Liver (tissue), 9 donors: ENCODE data around the gene SERINC3. TPM values are rescaled to one million over a fixed set of nuclear protein-coding genes. Genes with fewer than 3 reads are reported as not detected.

Experiments used
- DNase-seq: peaks from one replicate; pipeline ENCODE4 v3.0.0-alpha.2; 2017; ENCODE audit warnings: low spot score
- H3K27ac ChIP-seq, 2 donors: one replicate each; pipeline ENCODE4 v1.7.0; 2013; ENCODE audit warnings: inconsistent platforms in 2 of 2, low read length in 2 of 2, control low read depth in 1 of 2, low read depth in 1 of 2, mild to moderate bottlenecking in 1 of 2
- H3K27me3 ChIP-seq, 4 donors: one replicate each; pipeline versions ENCODE4 v1.6.1 to v1.7.0; 2013; ENCODE audit warnings: low read length in 3 of 4, inconsistent platforms in 1 of 4, mild to moderate bottlenecking in 1 of 4, moderate library complexity in 1 of 4; ENCODE audit not compliant: control insufficient read depth in 4 of 4, insufficient read depth in 4 of 4
- H3K36me3 ChIP-seq, 4 donors: one replicate each; pipeline versions ENCODE4 v1.6.1 to v1.7.0; 2013; ENCODE audit warnings: low read length in 3 of 4, mild to moderate bottlenecking in 3 of 4, low read depth in 1 of 4, moderate library complexity in 1 of 4; ENCODE audit not compliant: control insufficient read depth in 4 of 4, insufficient read depth in 3 of 4
- H3K4me1 ChIP-seq, 4 donors: one replicate each; pipeline versions ENCODE4 v1.6.1 to v1.7.0; 2013; ENCODE audit warnings: low read length in 3 of 4, mild to moderate bottlenecking in 3 of 4, moderate library complexity in 1 of 4; ENCODE audit not compliant: control insufficient read depth in 4 of 4, insufficient read depth in 4 of 4
- H3K4me3 ChIP-seq, 3 donors: one replicate each; pipeline versions ENCODE4 v1.6.1 to v1.7.0; 2013; ENCODE audit warnings: low read length in 3 of 3, control low read depth in 1 of 3, low read depth in 1 of 3, mild to moderate bottlenecking in 1 of 3
- H3K9ac ChIP-seq, 2 donors: one replicate each; pipeline ENCODE4 v1.7.0; 2013; ENCODE audit warnings: low read length in 2 of 2, mild to moderate bottlenecking in 2 of 2, moderate library complexity in 2 of 2, control low read depth in 1 of 2, low read depth in 1 of 2
- H3K9me3 ChIP-seq, 4 donors: one replicate each; pipeline versions ENCODE4 v1.6.1 to v1.7.0; 2013; ENCODE audit warnings: low read length in 3 of 4; ENCODE audit not compliant: control insufficient read depth in 4 of 4
- EGR1 ChIP-seq, 2 donors: IDR thresholded peaks; 2 replicates each; pipeline ENCODE4 v1.6.1; 2016 to 2018; ENCODE audit warnings: antibody characterized with exemption in 2 of 2, low read depth in 2 of 2
- FOXA1 ChIP-seq: IDR thresholded peaks from 2 replicates; pipeline ENCODE4 v1.6.1; 2016; ENCODE audit warnings: antibody characterized with exemption
- GABPA ChIP-seq, 2 donors: IDR thresholded peaks in 1 of 2; conservative IDR thresholded peaks in 1 of 2; 2 replicates each; pipeline ENCODE4 v1.6.1; 2016; ENCODE audit warnings: antibody characterized with exemption in 2 of 2, mild to moderate bottlenecking in 1 of 2, moderate library complexity in 1 of 2
- HNF4A ChIP-seq, 2 donors: conservative IDR thresholded peaks; 2 replicates each; pipeline ENCODE4 v1.6.1; 2016; ENCODE audit warnings: antibody characterized with exemption in 2 of 2, mild to moderate bottlenecking in 2 of 2
- HNF4G ChIP-seq: IDR thresholded peaks from 2 replicates; pipeline ENCODE4 v1.6.1; 2016; ENCODE audit warnings: antibody characterized with exemption
- JUND ChIP-seq, 2 donors: IDR thresholded peaks; 2 replicates each; pipeline ENCODE4 v1.6.1; 2016; ENCODE audit warnings: antibody characterized with exemption in 2 of 2
- RAD21 ChIP-seq, 2 donors: IDR thresholded peaks; 2 replicates each; pipeline ENCODE4 v1.6.1; 2016; ENCODE audit warnings: antibody characterized with exemption in 2 of 2, mild to moderate bottlenecking in 2 of 2
- RXRA ChIP-seq, 2 donors: IDR thresholded peaks; 2 replicates each; pipeline ENCODE4 v1.6.1; 2017 to 2018; ENCODE audit warnings: antibody characterized with exemption in 2 of 2, mild to moderate bottlenecking in 1 of 2
- SP1 ChIP-seq: IDR thresholded peaks from 2 replicates; pipeline ENCODE4 v1.6.1; 2018; ENCODE audit warnings: antibody characterized with exemption, mild to moderate bottlenecking
- YY1 ChIP-seq: IDR thresholded peaks from 2 replicates; pipeline ENCODE4 v1.6.1; 2016; ENCODE audit warnings: antibody characterized with exemption, mild to moderate bottlenecking
- ZBTB33 ChIP-seq: IDR thresholded peaks from 2 replicates; pipeline ENCODE4 v1.6.1; 2016; ENCODE audit warnings: antibody characterized with exemption
- WGBS: extraction: QIAGEN DNeasy Blood & Tissue Kit; methylation state at CpG from one replicate; pipeline ENCODE4 v1.1.7; 2013; 5-methylcytosine and 5-hydroxymethylcytosine counted together
- polyA plus RNA-seq, 2 donors: library from polyadenylated mRNA; stranded (reverse) in 1 of 2; unstranded in 1 of 2; fragments of 200-250 nt in 1 of 2; fragments of >200 nt in 1 of 2; fragmentation: Nextera tagmentation in 1 of 2; extraction: Ambion mirVana in 1 of 2; gene quantifications; one replicate each; pipeline versions ENCODE4 v1.2.1 to v1.2.3, GENCODE V29; 2013 to 2015
- total RNA-seq, 2 donors: library from RNA; depleted of rRNA; stranded (reverse); fragments of >200 nt; gene quantifications; one replicate each; pipeline ENCODE4 v1.2.3, GENCODE V29; 2014
- TF ChIP-seq, protein P1 (sequence below): IDR thresholded peaks from 2 replicates; pipeline ENCODE4 v1.6.1; 2016; ENCODE audit warnings: antibody characterized with exemption, mild to moderate bottlenecking
- TF ChIP-seq, protein P2 (sequence below): IDR thresholded peaks from 2 replicates; pipeline ENCODE4 v1.6.1; 2016; ENCODE audit warnings: antibody characterized with exemption
- TF ChIP-seq, protein P3 (sequence below): fragments of 150-350 bp; IDR thresholded peaks from 2 replicates; pipeline ENCODE4 v1.5.1; 2017; ENCODE audit warnings: improper control_type of control experiment, low read depth, low read length; ENCODE audit not compliant: missing input control
- donor health status: healthy.
- donor health status: healthy.
- donor health status: healthy.
- donor health status: healthy.
- donor health status: healthy.

Gene SERINC3
- total and polyA plus RNA-seq, 4 donors = 51.1 to 70.0 (median 58.5) TPM

DNA sequence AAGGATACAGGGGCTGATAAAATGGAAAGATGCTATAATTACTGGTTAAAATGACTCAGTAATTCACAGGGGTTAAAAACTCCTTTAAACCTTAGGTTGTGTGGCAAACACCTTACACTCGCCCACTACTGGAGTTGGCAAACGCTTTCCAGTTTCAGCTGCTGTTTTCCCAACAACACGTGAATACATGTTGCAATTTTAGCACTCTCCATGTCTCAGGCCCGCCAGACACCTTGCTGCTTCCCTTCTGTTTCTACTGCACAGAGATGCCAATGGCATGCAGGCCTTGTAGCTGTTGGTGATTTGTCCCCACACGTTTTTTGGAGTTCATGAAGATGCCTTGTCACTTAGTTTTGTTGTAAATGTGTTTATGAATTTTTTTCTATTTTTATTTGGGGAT, 51.5 kb downstream of the SERINC3 start:
- Histone ChIP-seq H3K27ac (peak overlapping the region; percentile 92 to 94), H3K36me3 (no peaks in the 10 kb centered on the region), H3K27me3 (no peaks in the 10 kb centered on the region), H3K9ac (peak overlapping the region in 1 of 2 donors; percentile 33), H3K4me1 (peaks cover 18 to 69% (median 56%) of the 10 kb centered on the region in 4 donors), H3K4me3 (no peak overlapping the region), H3K9me3 (no peaks in the 10 kb centered on the region)
- DNase-seq = no peak
- TF ChIP-seq RXRA (IDR thresholded peaks at IDR 0.05) (peak; percentile 76 to 88), ZBTB33 (peak; percentile 71), HNF4A (conservative IDR thresholded peaks at IDR 0.05) (peak; percentile 41 to 76), RAD21 (IDR thresholded peaks at IDR 0.05) (peak; percentile 41 to 61), GABPA (IDR thresholded peaks at IDR 0.05 in 1 of 2, conservative IDR thresholded peaks at IDR 0.05 in 1 of 2) (no peak), FOXA1 (no peak), HNF4G (peak; percentile 16), YY1 (no peak), EGR1 (IDR thresholded peaks at IDR 0.05; ENCODE audit: low read depth in 2 of 2) (peak in 1 of 2 donors; percentile 40), JUND (IDR thresholded peaks at IDR 0.05) (peak in 1 of 2 donors; percentile 44), SP1 (peak; percentile 59)
- TF ChIP-seq, protein P1, sequence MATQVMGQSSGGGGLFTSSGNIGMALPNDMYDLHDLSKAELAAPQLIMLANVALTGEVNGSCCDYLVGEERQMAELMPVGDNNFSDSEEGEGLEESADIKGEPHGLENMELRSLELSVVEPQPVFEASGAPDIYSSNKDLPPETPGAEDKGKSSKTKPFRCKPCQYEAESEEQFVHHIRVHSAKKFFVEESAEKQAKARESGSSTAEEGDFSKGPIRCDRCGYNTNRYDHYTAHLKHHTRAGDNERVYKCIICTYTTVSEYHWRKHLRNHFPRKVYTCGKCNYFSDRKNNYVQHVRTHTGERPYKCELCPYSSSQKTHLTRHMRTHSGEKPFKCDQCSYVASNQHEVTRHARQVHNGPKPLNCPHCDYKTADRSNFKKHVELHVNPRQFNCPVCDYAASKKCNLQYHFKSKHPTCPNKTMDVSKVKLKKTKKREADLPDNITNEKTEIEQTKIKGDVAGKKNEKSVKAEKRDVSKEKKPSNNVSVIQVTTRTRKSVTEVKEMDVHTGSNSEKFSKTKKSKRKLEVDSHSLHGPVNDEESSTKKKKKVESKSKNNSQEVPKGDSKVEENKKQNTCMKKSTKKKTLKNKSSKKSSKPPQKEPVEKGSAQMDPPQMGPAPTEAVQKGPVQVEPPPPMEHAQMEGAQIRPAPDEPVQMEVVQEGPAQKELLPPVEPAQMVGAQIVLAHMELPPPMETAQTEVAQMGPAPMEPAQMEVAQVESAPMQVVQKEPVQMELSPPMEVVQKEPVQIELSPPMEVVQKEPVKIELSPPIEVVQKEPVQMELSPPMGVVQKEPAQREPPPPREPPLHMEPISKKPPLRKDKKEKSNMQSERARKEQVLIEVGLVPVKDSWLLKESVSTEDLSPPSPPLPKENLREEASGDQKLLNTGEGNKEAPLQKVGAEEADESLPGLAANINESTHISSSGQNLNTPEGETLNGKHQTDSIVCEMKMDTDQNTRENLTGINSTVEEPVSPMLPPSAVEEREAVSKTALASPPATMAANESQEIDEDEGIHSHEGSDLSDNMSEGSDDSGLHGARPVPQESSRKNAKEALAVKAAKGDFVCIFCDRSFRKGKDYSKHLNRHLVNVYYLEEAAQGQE = peak; percentile 18
- TF ChIP-seq, protein P2, sequence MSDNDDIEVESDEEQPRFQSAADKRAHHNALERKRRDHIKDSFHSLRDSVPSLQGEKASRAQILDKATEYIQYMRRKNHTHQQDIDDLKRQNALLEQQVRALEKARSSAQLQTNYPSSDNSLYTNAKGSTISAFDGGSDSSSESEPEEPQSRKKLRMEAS = peak; percentile 74
- TF ChIP-seq, protein P3, sequence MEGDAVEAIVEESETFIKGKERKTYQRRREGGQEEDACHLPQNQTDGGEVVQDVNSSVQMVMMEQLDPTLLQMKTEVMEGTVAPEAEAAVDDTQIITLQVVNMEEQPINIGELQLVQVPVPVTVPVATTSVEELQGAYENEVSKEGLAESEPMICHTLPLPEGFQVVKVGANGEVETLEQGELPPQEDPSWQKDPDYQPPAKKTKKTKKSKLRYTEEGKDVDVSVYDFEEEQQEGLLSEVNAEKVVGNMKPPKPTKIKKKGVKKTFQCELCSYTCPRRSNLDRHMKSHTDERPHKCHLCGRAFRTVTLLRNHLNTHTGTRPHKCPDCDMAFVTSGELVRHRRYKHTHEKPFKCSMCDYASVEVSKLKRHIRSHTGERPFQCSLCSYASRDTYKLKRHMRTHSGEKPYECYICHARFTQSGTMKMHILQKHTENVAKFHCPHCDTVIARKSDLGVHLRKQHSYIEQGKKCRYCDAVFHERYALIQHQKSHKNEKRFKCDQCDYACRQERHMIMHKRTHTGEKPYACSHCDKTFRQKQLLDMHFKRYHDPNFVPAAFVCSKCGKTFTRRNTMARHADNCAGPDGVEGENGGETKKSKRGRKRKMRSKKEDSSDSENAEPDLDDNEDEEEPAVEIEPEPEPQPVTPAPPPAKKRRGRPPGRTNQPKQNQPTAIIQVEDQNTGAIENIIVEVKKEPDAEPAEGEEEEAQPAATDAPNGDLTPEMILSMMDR = no peak
- 31% methylated on average over 5 of the region's 5 CpGs for WGBS

DNA sequence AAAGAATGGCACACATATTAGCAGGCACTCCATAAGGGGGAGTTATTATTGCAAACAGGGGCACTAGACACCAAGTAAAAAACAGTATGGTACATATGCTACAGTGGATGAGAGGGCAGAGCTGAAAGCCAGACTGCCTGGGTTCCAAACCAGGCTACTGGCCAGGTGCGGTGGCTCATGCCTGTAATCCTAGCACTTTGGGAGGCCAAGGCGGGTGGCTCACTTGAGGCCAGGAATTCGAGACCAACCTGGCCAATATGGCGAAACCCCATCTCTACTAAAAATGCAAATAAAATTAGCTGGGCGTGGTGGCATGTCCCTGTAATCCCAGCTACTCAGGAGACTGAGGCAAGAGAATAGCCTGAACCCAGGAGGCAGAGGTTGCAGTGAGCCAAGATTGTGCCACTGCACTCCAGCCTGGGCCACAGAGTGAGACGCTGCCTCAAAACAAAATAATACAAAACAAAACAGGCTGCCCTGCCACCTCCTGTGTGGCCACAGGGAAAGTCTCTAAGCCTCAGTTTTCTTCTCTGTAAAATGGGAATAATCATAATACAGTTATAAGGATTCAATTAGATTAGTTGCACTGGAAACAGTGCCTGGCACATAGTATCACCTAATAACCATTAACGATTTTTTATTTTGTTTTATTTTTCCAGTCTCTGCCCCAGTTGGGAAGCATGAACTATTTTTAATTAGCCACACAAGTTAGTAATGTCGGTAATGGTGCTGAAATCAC, 53.7 kb downstream of the SERINC3 start:
- Histone ChIP-seq H3K4me1 (peaks cover 20 to 76% (median 61%) of the 10 kb centered on the region in 4 donors), H3K9me3 (no peaks in the 10 kb centered on the region), H3K36me3 (no peaks in the 10 kb centered on the region), H3K27me3 (no peaks in the 10 kb centered on the region), H3K4me3 (peak overlapping the region in 1 of 3 donors; percentile 5), H3K27ac (peak overlapping the region; percentile 92 to 94), H3K9ac (peak overlapping the region in 1 of 2 donors; percentile 82)
- DNase-seq = no peak
- 51% methylated on average over 8 of the region's 8 CpGs for WGBS
- TF ChIP-seq GABPA (IDR thresholded peaks at IDR 0.05 in 1 of 2, conservative IDR thresholded peaks at IDR 0.05 in 1 of 2) (no peak), FOXA1 (no peak), YY1 (no peak), RAD21 (IDR thresholded peaks at IDR 0.05) (no peak), HNF4A (conservative IDR thresholded peaks at IDR 0.05) (no peak)
- TF ChIP-seq, protein P3 = peak; percentile 4
